Myocyte (in vitro differentiated cells): ENCODE results near the gene TAS2R14. TPM values are rescaled to one million over a fixed set of nuclear protein-coding genes. Genes with fewer than 3 reads are reported as not detected.

Experiments
- DNase-seq: peaks from one replicate; pipeline ENCODE4 v3.0.0-alpha.2; 2012; ENCODE audit warnings: low read depth
- polyA plus RNA-seq: library from polyadenylated mRNA; unstranded; fragments of >200 nt; gene quantifications from one replicate; pipeline ENCODE4 v1.2.1, GENCODE V29; 2012; ENCODE audit warnings: missing spikeins
- total RNA-seq: library from RNA; depleted of rRNA; stranded (reverse); fragments of >200 nt; gene quantifications from 2 replicates; pipeline ENCODE4 v1.2.3, GENCODE V29; 2014

The TAS2R14 gene, protein sequence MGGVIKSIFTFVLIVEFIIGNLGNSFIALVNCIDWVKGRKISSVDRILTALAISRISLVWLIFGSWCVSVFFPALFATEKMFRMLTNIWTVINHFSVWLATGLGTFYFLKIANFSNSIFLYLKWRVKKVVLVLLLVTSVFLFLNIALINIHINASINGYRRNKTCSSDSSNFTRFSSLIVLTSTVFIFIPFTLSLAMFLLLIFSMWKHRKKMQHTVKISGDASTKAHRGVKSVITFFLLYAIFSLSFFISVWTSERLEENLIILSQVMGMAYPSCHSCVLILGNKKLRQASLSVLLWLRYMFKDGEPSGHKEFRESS
- 0.99 and 2.5 TPM in 2 replicates for total RNA-seq
- 1.4 TPM for polyA plus RNA-seq

DNA sequence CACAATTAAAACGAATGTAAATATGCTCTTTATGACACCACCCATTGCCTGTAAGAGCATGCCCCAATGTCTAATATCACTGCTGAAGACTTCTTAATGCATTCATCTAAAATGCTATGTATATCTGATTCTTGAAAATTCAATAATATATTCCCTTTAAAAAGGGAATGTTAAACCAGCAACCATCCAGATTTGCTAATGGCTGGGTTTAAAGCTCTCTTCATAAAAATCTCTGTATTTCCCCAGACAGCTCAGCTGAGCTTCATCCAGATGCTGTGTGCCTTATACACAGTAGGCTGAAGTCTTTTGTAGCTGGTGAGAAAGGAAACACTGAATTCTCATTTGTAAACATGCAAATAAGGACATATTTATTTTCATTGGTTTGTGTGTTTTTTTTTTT, at the start of gene TAS2R14:
TSS of gene TAS2R14 (minus strand) at position 101 of the 400 bp plus-strand sequence. CDS start at position 45, 56 bp downstream.
- DNase-seq: no peak

DNA sequence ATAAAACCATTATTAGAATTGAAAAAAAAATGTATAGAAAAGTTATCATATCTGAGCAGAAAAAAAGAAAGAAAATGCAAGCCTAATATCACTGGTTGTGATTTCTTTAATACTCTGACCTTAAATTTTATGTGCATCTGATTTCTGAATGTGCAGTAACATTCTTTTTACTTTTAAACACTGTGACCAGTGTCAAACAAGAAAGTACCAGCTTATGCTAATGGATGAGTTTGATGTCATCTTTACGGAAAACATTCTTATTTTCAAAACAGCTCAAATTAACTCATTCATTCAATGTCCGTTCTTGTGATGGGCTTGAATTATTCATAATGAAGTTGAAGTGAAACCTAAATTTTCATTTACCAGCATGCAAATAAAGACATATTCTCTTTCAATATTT, 47.7 kb upstream of the TAS2R14 start, which contains the start of gene TAS2R50:
TSS of gene TAS2R50 (minus strand) at position 101 of the 400 bp plus-strand sequence. CDS start at position 49, 52 bp downstream.
- no peak for DNase-seq

- DNase-seq: no peak
Observed at GRCh38 chr12:10982244-10982643, 43.2 kb upstream of the TAS2R14 start.

DNA sequence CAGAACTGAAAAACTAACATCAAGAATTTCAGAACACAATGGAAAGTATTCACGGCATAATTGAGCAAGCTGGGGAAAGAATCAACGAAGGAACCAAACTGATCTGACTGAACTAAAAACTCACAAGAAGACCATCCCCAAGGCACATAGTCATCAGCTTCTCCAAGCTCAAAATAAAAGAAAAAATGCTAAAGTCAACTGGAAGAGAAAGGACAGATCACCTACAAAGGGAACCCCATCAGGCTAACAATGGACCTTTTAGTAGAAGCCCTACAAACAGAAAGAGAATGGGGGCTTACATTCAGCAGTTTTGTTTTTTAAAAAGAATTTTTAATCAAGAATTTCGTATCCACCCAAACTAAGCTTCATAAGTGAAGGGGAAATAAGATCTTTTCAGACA, 35.9 kb upstream of the TAS2R14 start:
- DNase-seq: no peak

- DNase-seq: no peak
Observed at GRCh38 chr12:10968765-10969456, 29.8 kb upstream of the TAS2R14 start.

- DNase-seq: peak; percentile 47
Observed at GRCh38 chr12:10967409-10967808, 28.3 kb upstream of the TAS2R14 start.

DNA sequence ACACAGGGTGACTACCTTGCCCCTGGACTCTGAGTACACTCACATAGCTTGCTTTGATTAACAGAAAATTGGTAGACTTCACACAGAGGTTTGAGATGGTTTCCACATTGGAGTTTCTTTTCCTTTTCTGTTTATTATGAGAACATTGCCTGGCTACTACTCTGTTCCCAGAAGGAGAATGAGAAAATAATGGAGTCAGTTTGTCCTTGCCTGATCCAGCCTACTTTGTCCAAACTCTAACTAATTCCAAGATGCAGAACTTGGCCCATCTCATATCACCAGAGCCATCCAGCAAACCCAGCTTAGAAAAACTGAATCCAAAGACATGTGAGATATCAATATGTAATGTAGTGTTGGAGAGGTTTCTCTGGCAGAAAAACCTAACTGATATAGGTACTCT, 27.3 kb upstream of the TAS2R14 start:
- DNase-seq: no peak

DNA sequence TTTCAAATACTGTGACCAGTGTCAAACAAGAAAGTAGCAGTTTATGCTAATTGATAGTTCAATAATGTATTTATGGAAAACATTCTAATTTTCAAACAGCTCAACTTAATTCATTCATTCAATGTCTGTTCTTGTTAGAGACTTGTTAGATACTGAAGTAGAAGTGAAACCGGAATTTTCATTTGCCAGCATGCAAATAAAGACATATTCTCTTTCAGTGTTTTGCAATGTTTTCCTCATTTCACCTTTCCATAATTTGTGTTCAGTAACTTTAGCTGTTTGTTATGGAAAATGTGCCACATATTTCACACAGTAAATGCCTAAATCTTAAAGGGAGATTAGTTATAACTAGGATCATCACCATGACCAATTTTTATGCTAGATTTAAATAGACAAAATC, 26.4 kb upstream of the TAS2R14 start:
- no peak for DNase-seq

- DNase-seq: no peak
Observed at GRCh38 chr12:10960211-10960610, 21.1 kb upstream of the TAS2R14 start.

DNA sequence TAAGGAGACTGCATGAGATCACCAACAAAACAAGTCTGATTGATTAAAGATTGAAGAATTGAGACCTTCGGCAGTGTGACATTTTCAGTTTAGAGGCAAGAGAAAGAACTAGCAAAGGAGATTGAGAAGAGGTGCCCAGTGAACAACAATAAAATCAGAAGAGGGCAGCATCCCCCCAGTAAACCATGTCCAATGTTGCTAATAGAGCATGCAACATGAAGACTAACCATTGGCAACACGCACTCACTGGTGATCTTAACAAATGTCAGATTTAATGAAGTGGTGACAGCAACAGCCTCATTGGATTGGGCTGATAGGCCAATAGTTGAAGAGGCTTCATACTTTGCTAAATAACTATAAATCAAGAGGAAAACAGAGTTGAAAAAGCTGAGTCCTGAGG, 20.7 kb upstream of the TAS2R14 start:
- DNase-seq: no peak

GRCh38 chr12:10957741-10958140, 18.7 kb upstream of the TAS2R14 start:
- DNase-seq: no peak

GRCh38 chr12:10956085-10956484, 17.0 kb upstream of the TAS2R14 start:
- no peak for DNase-seq

GRCh38 chr12:10952645-10953044, 13.6 kb upstream of the TAS2R14 start:
- no peak for DNase-seq

- DNase-seq: no peak
Observed at GRCh38 chr12:10943167-10943566, 4.1 kb upstream of the TAS2R14 start.

- DNase-seq: peak; percentile 54
Observed at GRCh38 chr12:10941916-10942607, 3.0 kb upstream of the TAS2R14 start.

- DNase-seq: no peak
Observed at GRCh38 chr12:10941369-10941768, 2.3 kb upstream of the TAS2R14 start.

- no peak for DNase-seq
Observed at GRCh38 chr12:10940389-10940788, 1.3 kb upstream of the TAS2R14 start.

DNA sequence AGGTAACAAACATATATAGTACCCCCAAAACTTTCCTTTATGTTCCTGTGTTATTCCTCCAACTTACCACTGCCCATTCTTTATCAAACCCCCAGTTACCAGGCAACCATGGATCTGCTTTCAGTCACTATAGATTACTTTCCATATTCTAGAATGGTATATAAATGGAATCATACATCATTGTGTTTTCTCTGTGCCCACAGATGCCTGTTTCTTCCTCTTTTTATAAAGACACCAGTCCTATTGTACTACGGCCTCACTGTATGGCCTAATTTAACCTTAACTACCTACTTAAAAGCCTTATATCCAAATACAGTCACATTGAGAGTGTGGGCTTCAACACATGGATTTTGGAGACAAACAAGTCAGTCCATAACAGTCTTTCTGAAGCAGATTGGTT, 2.6 kb downstream of the TAS2R14 start:
- DNase-seq: no peak

DNA sequence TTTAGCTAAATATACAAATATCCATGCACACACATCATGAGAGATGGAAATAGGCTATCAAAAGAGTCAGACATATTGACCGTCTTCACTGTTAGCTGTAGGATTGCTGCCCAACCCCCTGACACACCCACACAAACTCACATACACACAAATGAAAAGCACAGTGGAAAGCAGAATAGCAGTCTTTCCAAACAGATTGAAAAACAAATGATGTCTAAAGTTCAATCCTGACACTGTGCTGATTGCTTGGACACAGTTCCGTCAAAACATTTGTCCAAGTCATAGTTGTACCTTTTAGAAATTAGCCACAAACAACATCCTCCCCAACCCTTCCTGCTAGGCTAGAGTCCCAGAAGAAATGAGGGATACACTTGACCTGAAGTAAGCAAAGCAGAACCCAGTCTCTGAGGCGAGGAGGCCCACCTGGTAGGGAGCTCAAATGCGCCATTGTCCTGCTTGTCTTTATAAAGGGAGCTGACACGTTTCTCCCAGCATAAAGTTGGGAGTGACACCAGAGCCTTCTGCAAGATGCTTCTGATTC, 10.2 kb downstream of the TAS2R14 start, which contains the start of gene PRH2:
TSS of gene PRH2 (plus strand) at position 491 of the 541 bp plus-strand sequence. CDS start at position 529, 38 bp downstream.
- DNase-seq: no peak

- DNase-seq: no peak
Observed at GRCh38 chr12:10926269-10926668, 12.8 kb downstream of the TAS2R14 start.

GRCh38 chr12:10919809-10920208, 19.3 kb downstream of the TAS2R14 start:
- no peak for DNase-seq

DNA sequence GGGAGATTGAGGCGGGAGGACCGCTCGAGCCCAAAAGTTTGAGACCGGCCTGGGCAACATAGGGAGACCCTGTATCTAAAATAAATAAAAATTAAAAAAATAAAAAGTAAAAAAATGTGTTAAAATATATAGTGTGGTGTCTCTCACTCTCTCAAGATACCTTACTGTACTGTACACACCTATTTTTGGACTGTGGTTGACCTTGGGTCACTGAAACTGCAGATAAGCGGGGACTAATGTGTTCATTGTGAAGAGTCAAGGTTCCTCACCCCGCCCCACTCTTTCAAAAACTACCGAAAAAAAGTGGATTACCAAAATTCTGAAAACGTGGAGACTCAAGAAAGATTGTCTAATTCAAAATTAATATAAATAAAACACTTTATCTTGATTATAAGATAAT, 28.7 kb downstream of the TAS2R14 start:
- DNase-seq: no peak
